Mesenteric fat pad (tissue), 1 donor: ENCODE measurements around the gene ZBTB20. TPM values are rescaled to one million over a fixed set of nuclear protein-coding genes. Genes with fewer than 3 reads are reported as not detected.

Experiments
- DNase-seq: peaks from one replicate; pipeline ENCODE4 v3.0.0-alpha.2; 2020; ENCODE audit warnings: low spot score
- microRNA-seq: library from miRNA; unstranded; fragments of <30 nt; microRNA quantifications from one replicate; pipeline ENCODE4 v1.2.0, GENCODE V29; 2020; ENCODE audit warnings: borderline number of aligned reads
- total RNA-seq: library from RNA; stranded (reverse); fragmentation: NEBNext Ultra II Directional; extraction: Animal tissue kit (Norgen Biotek cat#: 25700); gene quantifications from one replicate; pipeline ENCODE4 v1.2.1, GENCODE V29; 2021
- donor health status: DM: yes; HTN: yes; CAD: no.

Gene ZBTB20
- total RNA-seq, 1 donor from 2014 or later: 54.4 TPM

DNA sequence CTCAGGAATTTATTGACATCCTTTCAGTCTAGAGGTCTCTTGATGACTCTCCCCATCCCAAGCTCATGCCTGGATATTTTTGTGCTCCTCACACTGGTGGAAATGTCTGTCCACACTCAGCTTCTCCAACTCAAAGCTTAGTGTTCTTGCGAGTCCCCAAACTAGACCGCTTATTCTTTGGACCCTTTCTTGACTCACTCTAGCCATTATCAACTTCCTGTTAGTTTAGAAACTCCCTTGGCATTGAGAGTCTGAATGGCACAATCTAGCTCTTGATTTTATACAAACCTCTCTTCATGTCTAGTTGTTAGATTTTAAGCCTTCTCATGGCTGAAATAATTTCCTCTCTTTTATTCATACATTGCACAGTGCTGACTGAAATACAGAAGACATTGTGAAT, 833.7 kb downstream of the ZBTB20 start:
- no peak for DNase-seq

- DNase-seq: no peak
Observed at GRCh38 chr3:114310695-114311094, 836.4 kb downstream of the ZBTB20 start.

DNA sequence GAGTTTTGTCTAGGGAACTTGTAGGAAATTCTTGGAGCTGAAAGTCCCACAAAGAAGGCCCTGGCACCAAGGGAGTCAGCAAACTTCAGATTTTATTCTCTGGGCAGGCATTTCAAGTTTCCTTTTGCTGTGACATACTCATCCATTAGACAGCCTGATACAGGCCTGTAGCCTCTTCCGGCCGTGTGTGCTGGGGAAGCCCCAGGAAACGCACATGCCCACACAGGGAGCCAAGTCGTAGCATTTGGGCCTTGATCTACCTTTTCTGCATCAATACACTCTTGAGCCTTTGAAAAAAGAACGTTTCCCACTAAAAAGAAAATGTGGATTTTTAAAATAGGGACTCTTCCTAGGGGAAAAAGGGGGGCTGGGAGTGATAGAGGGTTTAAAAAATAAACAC, 838.3 kb downstream of the ZBTB20 start:
- no peak for DNase-seq

DNA sequence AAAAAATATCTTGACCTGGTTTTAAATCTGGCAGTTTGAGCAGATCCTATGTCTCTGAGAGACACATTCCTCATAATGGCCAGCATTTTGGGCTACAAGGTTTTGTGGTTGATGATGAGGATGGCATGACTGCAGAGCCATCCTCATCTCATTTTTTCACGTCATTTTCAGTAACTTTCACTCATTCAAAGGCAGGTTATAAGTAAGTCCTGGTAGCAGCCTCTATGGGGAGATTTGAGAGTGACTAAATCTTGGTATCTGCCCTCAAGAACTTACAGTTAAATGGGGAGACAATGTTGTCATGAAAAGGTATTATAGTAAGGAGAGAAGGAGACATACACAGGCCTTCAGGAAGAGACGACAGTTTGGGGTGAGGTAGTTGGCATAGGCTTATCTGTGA, 838.7 kb downstream of the ZBTB20 start:
- DNase-seq: no peak

DNA sequence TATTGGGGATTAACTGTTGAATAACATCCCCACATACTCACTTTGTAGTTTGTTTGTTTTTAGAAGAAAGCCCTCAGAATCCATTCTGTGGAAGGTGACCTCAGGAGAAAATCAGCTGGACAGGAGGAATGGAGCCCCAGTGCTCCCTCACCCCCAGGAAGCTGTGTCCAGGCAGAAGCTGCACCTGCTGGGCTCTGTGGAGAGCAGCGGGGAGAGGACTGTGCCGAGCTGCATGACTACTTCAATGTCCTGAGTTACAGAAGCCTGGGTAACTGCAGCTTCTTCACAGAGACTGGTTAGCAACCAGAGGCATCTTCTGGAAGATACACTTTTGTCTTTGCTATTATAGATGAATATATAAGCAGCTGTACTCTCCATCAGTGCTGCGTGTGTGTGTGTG, 839.3 kb downstream of the ZBTB20 start:
- no peak for DNase-seq

GRCh38 chr3:114307222-114307830, 839.8 kb downstream of the ZBTB20 start:
- no peak for DNase-seq

GRCh38 chr3:114299941-114300624, 847.0 kb downstream of the ZBTB20 start:
- no peak for DNase-seq

- DNase-seq: no peak
Observed at GRCh38 chr3:114299421-114299820, 847.7 kb downstream of the ZBTB20 start.

DNA sequence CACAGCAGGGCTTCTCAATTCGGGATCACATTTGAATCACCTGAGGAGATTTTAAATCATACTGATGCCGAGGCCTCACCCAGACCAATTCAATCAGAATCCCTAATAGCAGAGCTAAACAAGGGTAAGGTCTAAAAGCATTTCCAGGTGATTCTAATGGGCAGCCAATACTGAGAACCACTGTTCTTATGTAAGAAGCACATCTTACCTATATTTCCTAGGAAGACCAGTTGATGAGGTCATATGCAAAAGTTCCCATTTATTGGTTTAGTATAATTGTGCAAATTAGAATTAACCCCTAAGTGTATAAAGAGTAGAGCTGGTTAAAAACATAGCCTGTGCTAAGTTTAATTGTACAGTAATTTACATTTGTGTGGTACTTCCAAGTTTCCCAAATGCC, 851.1 kb downstream of the ZBTB20 start:
- DNase-seq: no peak

DNA sequence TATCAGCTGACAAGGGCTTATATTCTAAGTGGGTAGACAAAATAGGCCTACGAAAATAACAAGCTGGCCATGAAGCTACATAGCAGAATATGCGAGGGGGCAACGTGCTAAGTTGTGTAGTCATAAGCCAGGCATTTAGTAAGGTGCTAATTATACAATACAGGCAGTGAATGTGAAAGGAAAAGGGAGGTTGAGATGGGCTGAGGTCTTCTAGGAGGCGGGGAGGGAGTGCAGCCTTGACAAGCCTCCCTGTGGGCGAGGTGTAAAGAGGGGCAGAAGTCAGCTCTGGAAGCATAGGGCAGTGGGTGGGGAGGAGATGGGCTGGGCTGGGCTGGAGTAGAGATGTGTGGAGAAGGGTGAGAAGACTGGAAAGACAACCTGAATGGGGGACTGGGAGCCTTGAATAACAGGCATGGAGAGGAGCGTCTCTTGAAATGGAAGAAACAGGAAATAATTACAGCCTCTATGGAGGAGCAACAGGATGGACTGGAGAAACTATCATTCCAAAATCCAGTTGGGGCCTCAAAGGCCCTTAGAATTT, 852.1 kb downstream of the ZBTB20 start:
- DNase-seq: no peak

GRCh38 chr3:114293838-114294535, 853.1 kb downstream of the ZBTB20 start, which contains the start of gene TIGIT:
Gene TIGIT (plus strand): TSS chr3:114294028. CDS start chr3:114294062, 34 bp downstream.
- DNase-seq: no peak

DNA sequence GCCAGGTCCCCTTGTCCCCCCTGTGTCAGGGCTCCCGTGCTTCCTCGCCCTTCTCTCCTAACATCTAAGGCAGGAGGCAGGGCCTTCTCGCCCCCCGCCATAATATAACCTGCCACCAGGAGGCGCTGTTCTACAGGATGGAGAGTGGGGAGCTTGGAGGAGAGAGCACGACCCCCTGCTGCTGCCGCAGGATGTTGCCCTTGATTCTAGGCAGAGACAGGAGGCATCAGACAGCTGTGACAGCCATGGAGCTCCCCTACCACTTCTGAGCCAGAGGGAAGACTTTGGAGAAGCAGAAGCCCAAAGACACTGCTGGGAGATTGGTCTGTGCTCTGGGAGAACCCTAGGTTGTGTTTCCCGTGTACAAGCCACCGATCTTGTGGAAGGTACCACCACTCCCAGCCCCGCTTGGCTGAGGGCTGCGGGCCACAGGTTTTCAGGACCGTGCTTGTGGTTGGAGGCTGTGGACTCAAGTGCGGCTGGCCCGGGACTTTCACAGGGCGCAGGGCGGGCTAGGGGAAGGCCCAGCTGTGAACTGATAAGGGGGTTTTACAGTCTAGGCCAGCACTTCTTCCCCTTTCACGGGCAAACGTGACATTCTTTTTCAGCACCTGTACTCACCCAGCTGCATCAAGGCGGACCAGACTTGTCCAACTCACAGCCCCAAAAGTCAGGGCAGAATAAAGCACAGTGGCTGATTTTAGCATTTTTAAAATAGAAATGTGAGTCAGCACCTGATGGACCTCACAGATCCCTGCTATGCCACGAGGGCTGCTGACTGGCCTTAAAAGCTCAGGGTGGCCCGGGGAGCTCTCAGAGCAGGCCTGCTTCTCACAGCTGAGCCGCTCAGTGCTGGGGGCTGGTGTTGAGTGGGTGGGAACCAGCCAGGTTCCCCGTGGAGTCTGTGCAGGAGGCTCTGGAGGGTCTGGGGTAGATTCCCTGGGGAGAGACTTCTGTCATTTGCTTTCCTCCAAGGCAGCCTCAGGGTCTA, 855.9 kb downstream of the ZBTB20 start:
- no peak for DNase-seq

- DNase-seq: no peak
Observed at GRCh38 chr3:114286266-114286665, 860.8 kb downstream of the ZBTB20 start.

DNA sequence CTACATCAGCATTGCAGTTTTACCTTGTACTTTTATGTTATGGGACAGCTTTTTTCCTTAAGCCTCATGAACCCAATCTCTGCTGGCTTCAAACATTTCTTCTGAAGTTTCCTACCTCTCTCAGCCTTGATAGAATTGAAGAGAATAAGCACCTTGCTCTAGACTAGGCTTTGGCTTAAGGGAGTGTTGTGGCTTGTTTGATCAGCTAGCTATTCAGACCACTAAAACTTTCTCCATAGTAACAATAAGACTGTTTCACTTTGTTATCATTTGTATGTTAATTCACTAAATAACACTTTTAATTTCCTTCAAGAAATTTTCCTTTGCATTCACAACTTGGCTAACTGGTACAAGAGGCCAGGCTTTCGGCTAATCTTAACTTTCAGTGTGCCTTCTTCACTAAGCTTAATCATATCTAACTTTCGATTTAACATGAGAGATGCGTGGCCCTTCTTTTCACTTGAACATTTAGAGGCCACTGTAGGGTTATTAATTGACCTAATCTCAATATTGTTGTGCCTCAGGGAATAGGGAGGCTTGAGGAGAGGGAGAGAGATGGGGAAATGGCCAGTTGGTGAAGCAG, 861.3 kb downstream of the ZBTB20 start:
- no peak for DNase-seq

GRCh38 chr3:114284644-114285043, 862.4 kb downstream of the ZBTB20 start:
- DNase-seq: no peak

Small RNAs within 50 kb of the gene (microRNA-seq; reads per million reads assigned to microRNA genes)
- gene MIR4796: not detected
